KBM-7 (cell line): Measurements from ENCODE around the gene AKAIN1.
A peak's percentile ranks its signal among the peaks of the same experiment; 100 is the strongest.

Source experiments
- DNase-seq: peaks from one replicate; pipeline ENCODE4 v3.0.0-alpha.2; 2015
- in situ Hi-C: fragments of 300-500 bp; cut with MboI; formaldehyde crosslinking; loops from 2 replicates; pipeline ENCODE4 v1.14.3; 2020; ENCODE audit warnings: low sequenced_read_pairs, low pct_unique_long_range_greater_than_20kb, mixed read lengths

AKAIN1 gene

GRCh38 chr18:5106730-5107129 is 90.3 kb downstream of the AKAIN1 start:
- DNase-seq: peak; percentile 9

GRCh38 chr18:5104246-5104645 is 92.8 kb downstream of the AKAIN1 start:
- in situ Hi-C loops: no loop called here
- DNase-seq: no peak

More at GRCh38 chr18:5106730-5107129, 90.3 kb downstream of the AKAIN1 start:
- in situ Hi-C loops: no loop called here

GRCh38 chr18:5103693-5104092 is 93.4 kb downstream of the AKAIN1 start:
- no peak for DNase-seq
- in situ Hi-C loops: no loop called here

GRCh38 chr18:5103286-5103685 is 93.8 kb downstream of the AKAIN1 start:
- DNase-seq: no peak
- in situ Hi-C loops: no loop called here

- no peak for DNase-seq
- in situ Hi-C loops: no loop called here
These were observed 99.8 kb downstream of the AKAIN1 start for GRCh38 chr18:5097116-5097703.

- in situ Hi-C loops: no loop called here
- no peak for DNase-seq
These were observed 101.8 kb downstream of the AKAIN1 start for GRCh38 chr18:5095239-5095638.

- in situ Hi-C loops: no loop called here
These were observed 103.2 kb downstream of the AKAIN1 start for GRCh38 chr18:5093902-5094301.

More at GRCh38 chr18:5093902-5094301, 103.2 kb downstream of the AKAIN1 start:
- DNase-seq: no peak
